GM10266 (cell line): ENCODE measurements around the gene ATP6V0C.

Experiments
- DNase-seq: peaks from one replicate; pipeline ENCODE4 v3.0.0; 2012; ENCODE audit errors: extremely low spot score
- TF ChIP-seq, protein P1 (sequence below): IDR thresholded peaks from 2 replicates; pipeline ENCODE4 v1.5.1; 2012; ENCODE audit warnings: mild to moderate bottlenecking, low read depth; ENCODE audit not compliant: control insufficient read depth, insufficient read depth; ENCODE audit errors: missing control alignments

ATP6V0C gene

DNA sequence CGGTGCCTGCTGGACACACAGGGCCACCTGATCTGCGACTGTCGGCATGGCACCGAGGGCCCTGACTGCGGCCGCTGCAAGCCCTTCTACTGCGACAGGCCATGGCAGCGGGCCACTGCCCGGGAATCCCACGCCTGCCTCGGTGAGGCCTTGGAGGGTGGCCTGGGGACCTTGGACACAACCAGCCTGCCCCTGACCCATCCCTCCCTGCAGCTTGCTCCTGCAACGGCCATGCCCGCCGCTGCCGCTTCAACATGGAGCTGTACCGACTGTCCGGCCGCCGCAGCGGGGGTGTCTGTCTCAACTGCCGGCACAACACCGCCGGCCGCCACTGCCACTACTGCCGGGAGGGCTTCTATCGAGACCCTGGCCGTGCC lies 41.3 kb upstream of the ATP6V0C start:
- DNase-seq, result no peak
- TF ChIP-seq, protein P1, sequence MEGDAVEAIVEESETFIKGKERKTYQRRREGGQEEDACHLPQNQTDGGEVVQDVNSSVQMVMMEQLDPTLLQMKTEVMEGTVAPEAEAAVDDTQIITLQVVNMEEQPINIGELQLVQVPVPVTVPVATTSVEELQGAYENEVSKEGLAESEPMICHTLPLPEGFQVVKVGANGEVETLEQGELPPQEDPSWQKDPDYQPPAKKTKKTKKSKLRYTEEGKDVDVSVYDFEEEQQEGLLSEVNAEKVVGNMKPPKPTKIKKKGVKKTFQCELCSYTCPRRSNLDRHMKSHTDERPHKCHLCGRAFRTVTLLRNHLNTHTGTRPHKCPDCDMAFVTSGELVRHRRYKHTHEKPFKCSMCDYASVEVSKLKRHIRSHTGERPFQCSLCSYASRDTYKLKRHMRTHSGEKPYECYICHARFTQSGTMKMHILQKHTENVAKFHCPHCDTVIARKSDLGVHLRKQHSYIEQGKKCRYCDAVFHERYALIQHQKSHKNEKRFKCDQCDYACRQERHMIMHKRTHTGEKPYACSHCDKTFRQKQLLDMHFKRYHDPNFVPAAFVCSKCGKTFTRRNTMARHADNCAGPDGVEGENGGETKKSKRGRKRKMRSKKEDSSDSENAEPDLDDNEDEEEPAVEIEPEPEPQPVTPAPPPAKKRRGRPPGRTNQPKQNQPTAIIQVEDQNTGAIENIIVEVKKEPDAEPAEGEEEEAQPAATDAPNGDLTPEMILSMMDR, result no peak

DNA sequence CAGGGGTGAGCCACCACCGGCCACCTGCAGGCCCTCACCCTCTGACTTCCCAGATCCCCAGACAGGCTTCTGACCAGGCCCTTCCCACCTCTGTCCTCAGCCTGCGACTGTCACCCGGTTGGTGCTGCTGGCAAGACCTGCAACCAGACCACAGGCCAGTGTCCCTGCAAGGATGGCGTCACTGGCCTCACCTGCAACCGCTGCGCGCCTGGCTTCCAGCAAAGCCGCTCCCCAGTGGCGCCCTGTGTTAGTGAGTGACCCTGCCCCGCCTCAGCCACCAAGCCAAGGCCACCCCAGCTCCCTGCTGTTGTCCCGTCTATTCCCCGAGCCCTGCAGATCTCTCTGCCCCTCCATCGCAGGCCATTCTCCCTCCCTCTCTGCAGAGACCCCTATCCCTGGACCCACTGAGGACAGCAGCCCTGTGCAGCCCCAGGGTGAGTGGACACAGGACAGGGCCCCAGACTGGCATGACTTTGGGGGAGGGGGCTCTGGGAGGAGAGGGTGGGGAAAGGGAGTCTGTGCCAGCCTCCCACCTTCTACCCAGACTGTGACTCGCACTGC lies 40.8 kb upstream of the ATP6V0C start:
- no peak for DNase-seq
- TF ChIP-seq, protein P1, result no peak

DNA sequence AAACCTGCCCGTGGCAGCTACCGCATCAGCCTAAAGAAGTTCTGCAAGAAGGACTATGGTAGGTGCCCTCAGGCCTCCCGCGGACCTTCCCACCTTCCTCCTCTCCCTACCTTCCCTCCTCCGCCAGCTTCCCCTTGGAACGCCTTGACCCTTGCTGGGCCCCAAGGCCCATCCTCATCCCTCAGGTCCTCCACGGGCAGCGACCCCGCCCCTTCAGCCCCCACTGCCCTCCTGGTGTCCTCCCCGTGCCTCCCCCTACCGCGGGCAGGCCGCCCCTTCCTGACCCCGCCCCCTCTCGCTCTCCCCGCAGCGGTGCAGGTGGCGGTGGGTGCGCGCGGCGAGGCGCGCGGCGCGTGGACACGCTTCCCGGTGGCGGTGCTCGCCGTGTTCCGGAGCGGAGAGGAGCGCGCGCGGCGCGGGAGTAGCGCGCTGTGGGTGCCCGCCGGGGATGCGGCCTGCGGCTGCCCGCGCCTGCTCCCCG lies 40.3 kb upstream of the ATP6V0C start:
- TF ChIP-seq, protein P1, result no peak
- DNase-seq, result peak; percentile 56

DNA sequence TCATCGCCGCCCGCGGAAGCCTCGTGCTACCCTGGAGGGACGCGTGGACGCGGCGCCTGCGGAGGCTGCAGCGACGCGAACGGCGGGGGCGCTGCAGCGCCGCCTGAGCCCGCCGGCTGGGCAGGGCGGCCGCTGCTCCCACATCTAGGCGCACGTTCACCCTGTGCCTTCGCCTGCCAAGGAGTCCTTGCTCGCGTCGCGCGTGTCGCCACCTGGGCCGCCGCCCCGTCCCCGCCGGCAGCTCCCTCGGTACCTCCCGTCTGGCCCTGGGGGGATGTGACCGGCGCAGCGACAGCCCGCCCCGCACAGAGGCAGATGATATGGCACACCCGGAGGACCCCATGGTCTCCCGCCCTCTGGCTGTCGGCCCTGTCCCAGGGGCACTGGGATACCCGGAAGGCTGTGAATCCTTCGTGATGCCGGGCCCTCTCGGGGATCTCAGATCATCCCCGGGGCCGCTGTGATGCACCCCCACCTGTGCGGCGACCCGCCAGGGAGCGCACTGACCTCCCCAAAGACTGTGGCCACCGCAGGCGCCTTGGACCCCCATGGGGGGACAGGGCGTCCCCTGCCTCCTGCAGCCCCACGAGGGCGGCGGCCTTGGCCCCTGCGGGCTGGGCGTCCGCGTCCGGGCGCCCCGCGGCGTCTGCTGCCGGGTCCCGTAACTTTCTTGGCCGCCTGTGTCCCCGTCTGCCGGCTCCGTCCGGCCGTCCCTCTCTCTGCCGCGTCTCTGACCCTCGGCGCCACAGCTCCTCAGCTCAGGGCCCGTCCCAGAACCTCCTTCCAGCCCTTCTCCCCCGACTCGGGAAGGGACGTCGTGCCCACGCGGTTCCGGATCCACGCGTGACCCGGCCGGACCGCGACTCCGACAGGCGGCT lies 39.5 kb upstream of the ATP6V0C start:
- TF ChIP-seq, protein P1, result peak; percentile 77
- DNase-seq, result peak; percentile 87

DNA sequence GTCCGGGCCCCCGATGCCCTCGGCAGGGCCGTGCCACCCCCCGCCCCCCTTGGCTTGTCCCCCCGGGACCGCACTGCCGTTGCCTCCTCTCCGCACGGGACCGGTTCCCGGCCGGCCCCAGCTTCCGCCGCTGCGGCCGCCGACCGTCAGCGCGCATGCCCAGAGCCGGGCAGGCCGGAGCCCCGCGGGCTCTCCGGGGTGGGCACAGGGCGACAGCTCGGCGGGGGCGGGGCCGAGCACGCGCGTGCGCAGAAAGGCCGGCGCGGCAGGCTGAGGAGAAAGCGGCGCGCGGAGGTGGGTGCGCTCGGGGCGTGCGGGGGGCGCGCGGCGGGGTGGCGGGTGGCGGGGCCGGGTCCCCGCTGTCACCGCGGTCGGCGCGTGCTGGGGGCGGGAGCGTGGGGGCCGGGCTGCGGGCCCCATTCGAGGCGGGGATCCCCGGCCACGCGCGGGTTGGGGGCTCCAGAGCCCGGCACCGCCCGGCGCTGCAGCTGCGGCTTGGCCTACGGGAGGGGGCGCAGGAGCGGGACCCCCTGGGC lies 38.8 kb upstream of the ATP6V0C start, which contains the start of gene TBC1D24:
TBC1D24 (plus strand) TSS at position 251 of the 536 bp plus-strand sequence. CDS start 21,022 bp downstream, outside the sequence.
- DNase-seq, result peak; percentile 100
- TF ChIP-seq, protein P1, result no peak

DNA sequence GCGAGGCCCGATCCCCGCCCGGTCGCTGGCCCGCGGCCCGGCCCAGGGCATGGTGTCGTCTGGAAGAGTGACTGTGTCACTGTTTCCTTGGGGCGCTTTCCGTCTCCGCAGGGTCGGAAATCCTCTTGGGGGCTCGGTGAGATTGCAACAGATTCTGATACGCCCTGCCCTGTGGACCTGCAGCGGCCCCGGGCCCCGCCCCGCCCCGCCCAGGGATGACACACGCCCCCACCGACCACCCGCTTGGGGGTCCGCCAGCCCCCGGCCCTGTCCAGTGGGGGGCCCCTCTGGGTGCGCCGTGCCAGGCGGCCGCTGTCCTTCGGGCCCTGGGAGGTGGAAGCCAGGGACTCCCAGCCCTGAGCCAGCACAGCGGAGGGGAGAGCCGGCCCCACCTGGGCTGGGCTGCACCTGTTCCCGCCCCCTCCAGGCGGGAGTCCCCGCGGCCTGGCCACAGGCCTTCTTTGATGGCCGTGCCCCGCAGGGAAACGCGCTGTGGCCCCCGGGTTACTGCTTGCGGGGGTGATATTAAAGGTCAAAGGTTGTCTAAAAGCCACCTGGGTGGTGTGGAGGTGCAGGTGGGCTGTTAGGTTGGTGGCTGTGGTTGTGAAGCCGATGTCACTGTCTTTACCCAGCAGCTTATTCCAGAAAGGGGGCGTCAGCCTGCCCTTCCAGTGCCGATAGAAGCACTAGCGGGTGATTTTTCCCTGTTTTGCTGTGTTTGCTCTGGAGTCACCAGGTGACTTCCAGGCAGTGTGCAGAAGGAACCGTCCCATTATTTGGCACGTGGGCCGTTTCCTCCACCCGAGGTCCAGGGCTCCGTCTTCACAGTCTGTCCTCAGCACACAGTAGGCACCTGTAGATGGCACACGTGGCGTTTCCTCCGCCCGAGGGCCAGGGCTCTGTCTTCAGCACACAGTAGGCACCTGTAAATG lies 38.1 kb upstream of the ATP6V0C start:
- DNase-seq, result peak; percentile 67
- TF ChIP-seq, protein P1, result no peak
